ENCODE measurements around the gene FLVCR2.
"Not testable (repeated sequence)": the region's sequence is repeated elsewhere in the genome, so short reads cannot be mapped to it uniquely, and the experiment has no call there.

Gene FLVCR2

DNA sequence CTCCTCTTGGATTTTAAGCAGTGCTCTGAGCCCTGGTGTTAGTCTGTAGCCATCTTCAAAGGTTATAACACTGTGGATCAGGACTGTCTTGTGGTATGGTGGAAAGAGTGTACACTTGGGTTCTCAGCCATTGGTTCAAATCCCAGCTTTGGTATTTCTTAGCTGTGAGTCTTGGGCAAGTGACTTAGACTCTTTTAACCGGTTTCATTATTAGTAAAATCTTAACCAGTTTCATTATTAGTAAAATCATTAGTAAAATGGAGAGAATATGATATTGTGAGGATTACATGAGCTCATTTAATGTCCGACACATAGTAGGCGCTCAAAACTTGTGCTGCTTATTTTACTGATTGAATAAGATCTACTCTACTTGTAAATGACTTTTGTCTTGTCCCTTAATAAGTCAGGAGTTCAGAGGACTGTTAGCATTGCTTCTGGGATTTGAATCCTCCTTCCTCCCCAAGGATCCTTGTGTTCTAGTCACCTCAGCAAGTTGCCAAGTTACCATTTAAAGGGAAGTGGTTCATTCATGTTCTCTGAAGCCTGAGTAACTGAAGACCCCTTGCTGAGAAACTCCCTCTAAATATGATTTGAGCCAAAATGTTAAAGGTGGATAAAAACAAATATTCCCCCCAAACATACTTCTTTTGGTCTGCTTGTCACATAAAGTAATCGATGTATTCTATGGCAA is 95.1 kb downstream of the FLVCR2 start:
- H3K4me3 ChIP-seq (replicated peaks in 1 of 2; ENCODE audit: low read depth in 2 of 2, low read length in 2 of 2) = no peak overlapping the region
- TF ChIP-seq, protein P1, sequence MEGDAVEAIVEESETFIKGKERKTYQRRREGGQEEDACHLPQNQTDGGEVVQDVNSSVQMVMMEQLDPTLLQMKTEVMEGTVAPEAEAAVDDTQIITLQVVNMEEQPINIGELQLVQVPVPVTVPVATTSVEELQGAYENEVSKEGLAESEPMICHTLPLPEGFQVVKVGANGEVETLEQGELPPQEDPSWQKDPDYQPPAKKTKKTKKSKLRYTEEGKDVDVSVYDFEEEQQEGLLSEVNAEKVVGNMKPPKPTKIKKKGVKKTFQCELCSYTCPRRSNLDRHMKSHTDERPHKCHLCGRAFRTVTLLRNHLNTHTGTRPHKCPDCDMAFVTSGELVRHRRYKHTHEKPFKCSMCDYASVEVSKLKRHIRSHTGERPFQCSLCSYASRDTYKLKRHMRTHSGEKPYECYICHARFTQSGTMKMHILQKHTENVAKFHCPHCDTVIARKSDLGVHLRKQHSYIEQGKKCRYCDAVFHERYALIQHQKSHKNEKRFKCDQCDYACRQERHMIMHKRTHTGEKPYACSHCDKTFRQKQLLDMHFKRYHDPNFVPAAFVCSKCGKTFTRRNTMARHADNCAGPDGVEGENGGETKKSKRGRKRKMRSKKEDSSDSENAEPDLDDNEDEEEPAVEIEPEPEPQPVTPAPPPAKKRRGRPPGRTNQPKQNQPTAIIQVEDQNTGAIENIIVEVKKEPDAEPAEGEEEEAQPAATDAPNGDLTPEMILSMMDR (IDR thresholded peaks at IDR 0.05; ENCODE audit: low read depth, low read length) = no peak
- no peak for DNase-seq (ENCODE audit: low read depth in 2 of 2)

DNA sequence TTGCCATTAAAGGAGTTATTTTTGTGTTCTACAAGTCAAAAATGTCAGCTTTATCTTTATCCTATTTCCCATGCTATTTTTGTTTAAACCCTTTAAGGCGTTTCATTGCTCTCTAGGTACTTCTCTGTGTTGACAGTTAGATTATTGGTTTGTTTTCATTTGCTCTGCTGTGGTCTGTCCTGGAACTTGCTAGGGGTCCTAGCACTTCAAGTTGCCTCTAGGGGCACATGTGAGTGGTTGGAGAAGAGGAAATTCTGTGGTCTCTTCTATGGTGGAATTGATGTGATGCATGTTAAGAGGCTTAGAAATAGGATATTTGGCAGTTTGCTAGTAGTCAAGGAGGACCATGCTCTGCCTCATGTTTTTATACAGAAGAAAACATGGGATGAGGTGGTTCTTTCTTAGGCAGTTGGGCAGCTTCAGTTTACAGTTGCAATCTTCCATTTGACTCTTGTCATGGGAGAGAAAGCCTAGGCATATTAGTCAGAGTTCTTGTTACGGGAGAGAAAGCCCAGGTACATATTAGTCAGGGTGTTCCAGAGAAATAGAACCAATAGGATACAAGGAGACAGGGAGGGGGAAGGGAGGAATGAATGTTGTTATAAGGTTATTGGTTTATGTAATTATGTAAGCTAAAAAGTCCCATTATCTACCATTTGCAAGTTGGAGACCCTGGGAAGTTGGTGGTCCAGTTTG is 97.0 kb downstream of the FLVCR2 start:
- TF ChIP-seq, protein P1 (IDR thresholded peaks at IDR 0.05; ENCODE audit: low read depth, low read length) = no peak
- no peak for DNase-seq (ENCODE audit: low read depth in 2 of 2)
- H3K4me3 ChIP-seq (replicated peaks in 1 of 2; ENCODE audit: low read depth in 2 of 2, low read length in 2 of 2) = no peak overlapping the region

DNA sequence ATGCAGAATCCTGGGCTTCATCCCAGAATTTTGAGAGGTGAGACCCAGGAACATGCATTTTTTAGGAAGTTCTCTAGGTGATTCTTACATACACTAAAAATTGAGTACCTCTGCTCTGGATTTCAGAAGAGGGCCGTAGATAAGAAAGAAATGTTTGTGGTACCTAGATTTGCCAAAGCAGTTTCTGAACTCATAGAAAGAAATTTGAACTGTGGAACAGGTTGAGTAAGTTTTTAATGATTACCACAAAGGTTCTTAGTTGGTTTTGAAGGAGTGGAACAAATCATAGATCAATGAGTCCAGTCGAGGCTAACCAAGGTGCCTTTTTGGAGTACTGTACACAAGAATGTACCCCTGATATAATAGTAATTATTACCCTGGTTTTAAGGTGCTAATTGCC is 107.5 kb downstream of the FLVCR2 start:
- TF ChIP-seq, protein P1 (IDR thresholded peaks at IDR 0.05; ENCODE audit: low read depth, low read length) = no peak
- H3K4me3 ChIP-seq (replicated peaks in 1 of 2; ENCODE audit: low read depth in 2 of 2, low read length in 2 of 2) = no peak overlapping the region
- no peak for DNase-seq (ENCODE audit: low read depth in 2 of 2)

DNA sequence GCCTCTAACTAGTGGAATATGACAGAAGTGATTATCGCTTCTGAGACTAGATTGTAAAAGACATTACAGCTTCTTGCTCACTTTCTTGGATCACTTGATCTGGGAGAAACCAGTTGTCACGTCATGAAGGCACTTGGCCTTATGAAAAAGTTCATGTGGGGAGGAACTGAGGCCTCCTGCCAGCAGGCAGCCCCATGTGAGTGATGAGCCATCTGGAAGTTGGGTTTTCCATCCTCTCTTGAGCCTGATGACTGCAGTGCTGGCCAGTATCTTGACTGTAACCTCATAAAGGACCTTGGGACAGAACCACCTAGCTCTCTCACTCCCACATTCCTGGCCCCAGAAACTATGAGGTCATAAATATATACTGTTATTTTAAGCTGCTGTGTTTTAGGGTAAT is 110.6 kb downstream of the FLVCR2 start:
- DNase-seq (ENCODE audit: low read depth in 2 of 2) = peak; percentile 53 to 72
- no peak overlapping the region for H3K4me3 ChIP-seq (replicated peaks in 1 of 2; ENCODE audit: low read depth in 2 of 2, low read length in 2 of 2)
- TF ChIP-seq, protein P1 (IDR thresholded peaks at IDR 0.05; ENCODE audit: low read depth, low read length) = no peak

DNA sequence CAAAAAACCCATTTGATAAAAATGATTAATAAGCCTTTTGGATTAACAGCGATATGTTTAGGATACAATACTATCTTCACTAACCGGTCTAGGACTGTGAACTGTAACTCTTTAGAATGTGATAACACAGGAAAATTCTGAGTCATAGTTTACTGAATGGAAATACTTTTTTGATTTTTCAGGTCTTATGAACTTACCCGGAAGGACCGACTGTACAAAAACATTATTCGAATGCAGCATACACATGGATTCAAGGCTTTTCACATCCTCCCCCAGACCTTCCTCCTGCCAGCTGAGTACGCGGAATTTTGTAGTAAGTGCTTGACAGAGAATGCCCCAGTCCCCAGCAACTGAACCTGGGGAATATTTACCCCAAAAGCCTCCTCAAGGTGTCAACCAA is 111.6 kb downstream of the FLVCR2 start:
- TF ChIP-seq, protein P1 (IDR thresholded peaks at IDR 0.05; ENCODE audit: low read depth, low read length) = no peak
- DNase-seq (ENCODE audit: low read depth in 2 of 2) = peak; percentile 22 to 37
- H3K4me3 ChIP-seq (replicated peaks in 1 of 2; ENCODE audit: low read depth in 2 of 2, low read length in 2 of 2) = no peak overlapping the region

DNA sequence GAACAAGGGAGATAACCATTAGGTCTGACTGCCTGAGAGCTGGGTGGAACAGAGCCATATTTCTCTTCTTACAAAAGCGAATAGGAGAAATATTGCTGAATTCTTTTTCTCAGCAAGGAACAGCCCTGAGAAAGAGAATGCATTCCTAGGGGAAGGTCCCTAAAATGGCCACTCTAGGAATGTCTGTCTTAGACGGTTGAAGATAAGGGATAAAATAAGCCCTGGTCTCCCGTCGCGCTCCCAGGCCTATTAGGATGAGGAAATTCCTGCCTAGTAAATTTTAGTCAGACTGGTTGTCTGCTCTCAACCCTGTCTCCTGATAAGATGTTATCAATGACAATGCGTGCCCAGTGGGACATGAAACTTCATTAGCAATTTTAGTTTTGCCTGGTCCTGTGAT is 116.6 kb downstream of the FLVCR2 start:
- not testable (repeated sequence) for H3K4me3 ChIP-seq (replicated peaks in 1 of 2; ENCODE audit: low read depth in 2 of 2, low read length in 2 of 2); DNase-seq (ENCODE audit: low read depth in 2 of 2)

DNA sequence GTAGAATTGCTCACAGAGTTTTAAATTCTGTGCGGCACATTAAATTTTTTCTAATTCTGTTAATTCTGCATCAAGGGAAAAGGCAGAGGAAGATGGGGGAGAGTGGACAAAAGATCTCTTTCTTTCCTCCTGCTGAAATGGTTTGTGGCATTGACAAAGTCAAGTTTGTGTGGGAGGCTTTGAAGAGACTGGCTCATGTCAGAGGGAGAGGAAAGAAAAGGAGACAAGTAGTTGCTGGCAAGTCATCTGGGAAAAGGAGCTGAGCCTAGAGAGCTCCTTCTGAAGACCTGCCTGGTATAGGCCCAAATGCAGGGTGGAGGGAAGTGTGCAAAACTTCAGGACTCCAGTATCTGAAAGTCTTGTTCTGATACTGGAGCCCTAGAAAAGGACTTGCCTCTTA is 119.0 kb downstream of the FLVCR2 start:
- no peak overlapping the region for H3K4me3 ChIP-seq (replicated peaks in 1 of 2; ENCODE audit: low read depth in 2 of 2, low read length in 2 of 2)
- TF ChIP-seq, protein P1 (IDR thresholded peaks at IDR 0.05; ENCODE audit: low read depth, low read length) = no peak
- no peak for DNase-seq (ENCODE audit: low read depth in 2 of 2)

Measured in cardiac fibroblast (primary cell).